Parathyroid adenoma (tissue), 2 donors: ENCODE measurements around the gene ANKRD1.
"Not testable (repeated sequence)": the region's sequence is repeated elsewhere in the genome, so short reads cannot be mapped to it uniquely, and the experiment has no call there.

Source experiments
- H2AFZ ChIP-seq: fragments of 300-600 bp; sonication (generic); one replicate; pipeline ENCODE4 v1.7.0; 2017; ENCODE audit warnings: antibody characterized with exemption, mild to moderate bottlenecking
- H3K27ac ChIP-seq: fragments of 300-600 bp; sonication (generic); one replicate; pipeline ENCODE4 v1.7.0; 2017
- H3K27me3 ChIP-seq: fragments of 300-600 bp; sonication (generic); one replicate; pipeline ENCODE4 v1.7.0; 2017; ENCODE audit warnings: low read length; ENCODE audit not compliant: control insufficient read depth, insufficient read depth
- H3K36me3 ChIP-seq: fragments of 300-600 bp; sonication (generic); one replicate; pipeline ENCODE4 v1.7.0; 2017; ENCODE audit warnings: low read length; ENCODE audit not compliant: control insufficient read depth, insufficient read depth
- H3K4me1 ChIP-seq: fragments of 300-600 bp; sonication (generic); one replicate; pipeline ENCODE4 v1.7.0; 2017; ENCODE audit warnings: control low read depth
- H3K4me2 ChIP-seq: fragments of 300-600 bp; sonication (generic); one replicate; pipeline ENCODE4 v1.7.0; 2017; ENCODE audit warnings: low read length
- H3K4me3 ChIP-seq: fragments of 300-600 bp; sonication (generic); one replicate; pipeline ENCODE4 v1.7.0; 2017; ENCODE audit warnings: low read depth, low read length
- H3K79me2 ChIP-seq: fragments of 300-600 bp; sonication (generic); one replicate; pipeline ENCODE4 v1.7.0; 2017; ENCODE audit warnings: control low read depth
- H3K9ac ChIP-seq: fragments of 300-600 bp; sonication (generic); one replicate; pipeline ENCODE4 v1.7.0; 2017; ENCODE audit warnings: mild to moderate bottlenecking
- H3K9me3 ChIP-seq: fragments of 300-600 bp; sonication (generic); one replicate; pipeline ENCODE4 v1.7.0; 2017; ENCODE audit warnings: low read length; ENCODE audit not compliant: control insufficient read depth
- CTCF ChIP-seq: fragments of 300-600 bp; sonication (generic); IDR thresholded peaks from one replicate; pipeline ENCODE4 v1.7.0; 2017; ENCODE audit warnings: antibody characterized with exemption, mild to moderate bottlenecking
- donor health status: primary hyperparathyroidism.

The ANKRD1 gene

GRCh38 chr10:90911133-90912051 lies 9.5 kb downstream of the ANKRD1 start:
- peak; percentile 87 for TF ChIP-seq CTCF
- H3K36me3 ChIP-seq = no peaks in the 10 kb centered on the region
- H3K27me3 ChIP-seq = no peaks in the 10 kb centered on the region
- no peak overlapping the region for H3K4me2 ChIP-seq
- no peaks in the 10 kb centered on the region for H3K9me3 ChIP-seq
- H3K27ac ChIP-seq = no peak overlapping the region
- no peak overlapping the region for H3K9ac ChIP-seq
- H3K4me3 ChIP-seq = no peak overlapping the region
- no peaks in the 10 kb centered on the region for H3K4me1 ChIP-seq
- H3K79me2 ChIP-seq = no peaks in the 10 kb centered on the region
- H2AFZ ChIP-seq = peak overlapping the region; percentile 63

GRCh38 chr10:90906596-90906995 lies 14.3 kb downstream of the ANKRD1 start:
- Histone ChIP-seq H3K4me1 (no peaks in the 10 kb centered on the region), H3K27ac (no peak overlapping the region), H3K36me3 (no peaks in the 10 kb centered on the region), H3K79me2 (no peaks in the 10 kb centered on the region), H3K4me2 (no peak overlapping the region), H3K9ac (no peak overlapping the region), H3K27me3 (no peaks in the 10 kb centered on the region), H3K9me3 (no peaks in the 10 kb centered on the region), H3K4me3 (no peak overlapping the region), H2AFZ (no peak overlapping the region)
- no peak for TF ChIP-seq CTCF

- Histone ChIP-seq H3K4me3 (no peak overlapping the region), H3K9me3 (no peaks in the 10 kb centered on the region), H3K79me2 (no peaks in the 10 kb centered on the region), H2AFZ (no peak overlapping the region), H3K4me2 (no peak overlapping the region), H3K27ac (no peak overlapping the region), H3K4me1 (no peaks in the 10 kb centered on the region), H3K27me3 (no peaks in the 10 kb centered on the region), H3K36me3 (no peaks in the 10 kb centered on the region), H3K9ac (no peak overlapping the region)
- no peak for TF ChIP-seq CTCF
Measured at GRCh38 chr10:90905925-90906324, 15.0 kb downstream of the ANKRD1 start.

GRCh38 chr10:90896916-90897315 lies 24.0 kb downstream of the ANKRD1 start:
- H3K36me3 ChIP-seq, H3K9ac ChIP-seq, H3K4me2 ChIP-seq, H3K9me3 ChIP-seq, H3K4me3 ChIP-seq, H3K27ac ChIP-seq, H3K79me2 ChIP-seq, H3K27me3 ChIP-seq, H2AFZ ChIP-seq, H3K4me1 ChIP-seq: not testable (repeated sequence)

- Histone ChIP-seq H3K9me3 (no peaks in the 10 kb centered on the region), H3K27me3 (no peaks in the 10 kb centered on the region), H3K27ac (no peak overlapping the region), H2AFZ (no peak overlapping the region), H3K9ac (no peak overlapping the region), H3K79me2 (peaks cover 2% of the 10 kb centered on the region), H3K4me1 (no peaks in the 10 kb centered on the region), H3K36me3 (no peaks in the 10 kb centered on the region), H3K4me2 (no peak overlapping the region), H3K4me3 (no peak overlapping the region)
- no peak for TF ChIP-seq CTCF
Measured at GRCh38 chr10:90893190-90893589, 27.7 kb downstream of the ANKRD1 start.
